ENCODE results near the gene RGS11.

- TF ChIP-seq, protein P1, sequence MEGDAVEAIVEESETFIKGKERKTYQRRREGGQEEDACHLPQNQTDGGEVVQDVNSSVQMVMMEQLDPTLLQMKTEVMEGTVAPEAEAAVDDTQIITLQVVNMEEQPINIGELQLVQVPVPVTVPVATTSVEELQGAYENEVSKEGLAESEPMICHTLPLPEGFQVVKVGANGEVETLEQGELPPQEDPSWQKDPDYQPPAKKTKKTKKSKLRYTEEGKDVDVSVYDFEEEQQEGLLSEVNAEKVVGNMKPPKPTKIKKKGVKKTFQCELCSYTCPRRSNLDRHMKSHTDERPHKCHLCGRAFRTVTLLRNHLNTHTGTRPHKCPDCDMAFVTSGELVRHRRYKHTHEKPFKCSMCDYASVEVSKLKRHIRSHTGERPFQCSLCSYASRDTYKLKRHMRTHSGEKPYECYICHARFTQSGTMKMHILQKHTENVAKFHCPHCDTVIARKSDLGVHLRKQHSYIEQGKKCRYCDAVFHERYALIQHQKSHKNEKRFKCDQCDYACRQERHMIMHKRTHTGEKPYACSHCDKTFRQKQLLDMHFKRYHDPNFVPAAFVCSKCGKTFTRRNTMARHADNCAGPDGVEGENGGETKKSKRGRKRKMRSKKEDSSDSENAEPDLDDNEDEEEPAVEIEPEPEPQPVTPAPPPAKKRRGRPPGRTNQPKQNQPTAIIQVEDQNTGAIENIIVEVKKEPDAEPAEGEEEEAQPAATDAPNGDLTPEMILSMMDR (conservative IDR thresholded peaks at IDR 0.05; ENCODE audit: low read length), result no peak
- TF ChIP-seq EZH2phosphoT487 (IDR thresholded peaks at IDR 0.05; ENCODE audit: borderline replicate concordance, low read depth, low read length), result no peak
These were observed 48.9 kb upstream of the RGS11 start for GRCh38 chr16:324451-325334.
